ENCODE data around the gene ALDH9A1.

GRCh38 chr1:165629151-165629550 lies 69.2 kb downstream of the ALDH9A1 start:
- TF ChIP-seq EZH2 (IDR thresholded peaks at IDR 0.05; ENCODE audit: insufficient read depth, poor library complexity, severe bottlenecking), result no peak
- TF ChIP-seq EZH2phosphoT487 (IDR thresholded peaks at IDR 0.05; ENCODE audit: insufficient read depth, low read depth), result no peak
